IMR-90 (cell line): ENCODE measurements around the gene KRT78. TPM values are rescaled to one million over a fixed set of nuclear protein-coding genes. Genes with fewer than 3 reads are reported as not detected.

Experiments used
- ATAC-seq: fragments of 200-7000 bp; cut with Tn5 transposase; 2 replicates; pipeline ENCODE4 v1.9.1; 2020; ENCODE audit warnings: low read depth, mild to moderate bottlenecking, moderate library complexity
- BruUV-seq: library from RNA; stranded (reverse); fragments of 400-500 nt; replicated peaks from 2 replicates; lab custom pipeline; 2021; lab: Mats Ljungman, UMichigan
- CTCF ChIA-PET: fragments of 300-600 bp; formaldehyde crosslinking; extraction: SDS; loops from one replicate; lab custom pipeline; 2021; ENCODE audit warnings: antibody characterized with exemption; lab: Yijun Ruan, JAX
- POLR2A ChIA-PET: fragments of 300-600 bp; sonication (Branson Sonifier 250); formaldehyde crosslinking; loops from one replicate; lab custom pipeline; 2022; ENCODE audit warnings: antibody characterized with exemption; ENCODE audit not compliant: unreplicated experiment; lab: Charles Lee
- DNase-seq: peaks from one replicate; pipeline ENCODE4 v3.0.0; 2013
- H2AFZ ChIP-seq: replicated peaks from 2 replicates; pipeline ENCODE3; 2013; ENCODE audit warnings: low read length, mild to moderate bottlenecking; ENCODE audit not compliant: poor library complexity
- H2AK5ac ChIP-seq: 2 replicates; pipeline ENCODE4 v1.6.1; 2013; ENCODE audit warnings: low read depth, low read length, inconsistent platforms
- H2AK9ac ChIP-seq: replicated peaks from 2 replicates; pipeline ENCODE3; 2013; ENCODE audit warnings: mild to moderate bottlenecking, low read depth, low read length, moderate library complexity; ENCODE audit not compliant: poor library complexity
- H2BK120ac ChIP-seq: 2 replicates; pipeline ENCODE4 v1.6.1; 2013; ENCODE audit warnings: low read depth, low read length, inconsistent platforms
- H2BK15ac ChIP-seq: 3 replicates; pipeline ENCODE4 v1.6.1; 2013; ENCODE audit warnings: low read depth, low read length, inconsistent platforms
- H2BK20ac ChIP-seq: 2 replicates; pipeline ENCODE4 v1.6.1; 2013; ENCODE audit warnings: low read depth, mild to moderate bottlenecking, inconsistent platforms, low read length, moderate library complexity
- H2BK5ac ChIP-seq: 2 replicates; pipeline ENCODE4 v1.6.1; 2013; ENCODE audit warnings: mild to moderate bottlenecking, low read depth, low read length, inconsistent platforms; ENCODE audit not compliant: poor library complexity, severe bottlenecking
- H3K14ac ChIP-seq: replicated peaks from 2 replicates; pipeline ENCODE4 v1.6.1; 2013; ENCODE audit warnings: low read depth, low read length, inconsistent platforms
- H3K18ac ChIP-seq: 2 replicates; pipeline ENCODE4 v1.6.1; 2013; ENCODE audit warnings: low read depth, low read length, control low read depth
- H3K23ac ChIP-seq: 2 replicates; pipeline ENCODE4 v1.6.1; 2013; ENCODE audit warnings: low read depth, low read length, inconsistent platforms
- H3K27ac ChIP-seq: 2 replicates; pipeline ENCODE4 v1.5.1; 2013; ENCODE audit warnings: mild to moderate bottlenecking, control low read depth, low read length; ENCODE audit not compliant: insufficient read depth
- H3K27me3 ChIP-seq: 2 replicates; pipeline ENCODE4 v1.6.1; 2013; ENCODE audit warnings: low read length; ENCODE audit not compliant: control insufficient read depth, insufficient read depth
- H3K36me3 ChIP-seq: 2 replicates; pipeline ENCODE4 v1.6.1; 2013; ENCODE audit warnings: low read length, mixed read lengths; ENCODE audit not compliant: control insufficient read depth, insufficient read depth
- H3K4ac ChIP-seq: 2 replicates; pipeline ENCODE4 v1.6.1; 2013; ENCODE audit warnings: low read depth, low read length, inconsistent platforms
- H3K4me1 ChIP-seq: 2 replicates; pipeline ENCODE4 v1.6.1; 2013; ENCODE audit warnings: low read length, mixed read lengths; ENCODE audit not compliant: control insufficient read depth, insufficient read depth
- H3K4me2 ChIP-seq: 2 replicates; pipeline ENCODE4 v1.6.1; 2013; ENCODE audit warnings: low read depth, mild to moderate bottlenecking, control low read depth, low read length, moderate library complexity
- H3K4me3 ChIP-seq: 2 replicates; pipeline ENCODE4 v1.5.1; 2013; ENCODE audit warnings: low read depth, mild to moderate bottlenecking, control low read depth, low read length, moderate library complexity; ENCODE audit not compliant: insufficient read depth
- H3K56ac ChIP-seq: 2 replicates; pipeline ENCODE4 v1.6.1; 2013; ENCODE audit warnings: low read length, inconsistent platforms; ENCODE audit not compliant: insufficient read depth; ENCODE audit errors: extremely low read depth
- H3K79me1 ChIP-seq, 2 experiments: 2 replicates each; pipeline ENCODE4 v1.6.1; 2013; ENCODE audit warnings: low read length in 2 of 2, inconsistent platforms in 1 of 2, low read depth in 1 of 2
- H3K9ac ChIP-seq: 2 replicates; pipeline ENCODE4 v1.6.1; 2013; ENCODE audit warnings: low read depth, low read length, control low read depth
- H3K9me1 ChIP-seq: 2 replicates; pipeline ENCODE4 v1.6.1; 2013; ENCODE audit warnings: low read length, inconsistent platforms; ENCODE audit not compliant: insufficient read depth
- H3K9me3 ChIP-seq: 2 replicates; pipeline ENCODE4 v1.6.1; 2013; ENCODE audit warnings: low read length; ENCODE audit not compliant: control insufficient read depth, insufficient read depth
- H4K20me1 ChIP-seq: 2 replicates; pipeline ENCODE4 v1.6.1; 2013; ENCODE audit warnings: low read length, inconsistent platforms; ENCODE audit not compliant: insufficient read depth
- H4K5ac ChIP-seq: 2 replicates; pipeline ENCODE4 v1.6.1; 2013; ENCODE audit warnings: mild to moderate bottlenecking, low read depth, low read length, control low read depth
- H4K8ac ChIP-seq, 2 experiments: 2 replicates each; pipeline ENCODE4 v1.6.1; 2013; ENCODE audit warnings: low read depth in 2 of 2, low read length in 2 of 2, control low read depth in 1 of 2, inconsistent platforms in 1 of 2
- H4K91ac ChIP-seq: 2 replicates; pipeline ENCODE4 v1.6.1; 2013; ENCODE audit warnings: low read depth, low read length, inconsistent platforms; ENCODE audit not compliant: insufficient read depth
- BHLHE40 ChIP-seq: fragments of 150-350 bp; IDR thresholded peaks from 2 replicates; pipeline ENCODE4 v1.6.1; 2016; ENCODE audit warnings: mild to moderate bottlenecking, low read depth, low read length
- CEBPB ChIP-seq: IDR thresholded peaks from 2 replicates; pipeline ENCODE4 v1.6.1; 2012; ENCODE audit warnings: low read depth, low read length, improper control_type of control experiment
- CHD1 ChIP-seq: IDR thresholded peaks from 2 replicates; pipeline ENCODE4 v1.6.1; 2012; ENCODE audit warnings: low read depth, low read length, improper control_type of control experiment
- FOS ChIP-seq: fragments of 150-350 bp; IDR thresholded peaks from 2 replicates; pipeline ENCODE4 v1.6.1; 2016; ENCODE audit warnings: low read depth, low read length
- MAFK ChIP-seq: IDR thresholded peaks from 2 replicates; pipeline ENCODE4 v1.6.1; 2012; ENCODE audit warnings: low read depth, low read length, improper control_type of control experiment
- MAZ ChIP-seq: IDR thresholded peaks from 2 replicates; pipeline ENCODE4 v1.6.1; 2012; ENCODE audit warnings: low read depth, mild to moderate bottlenecking, low read length, improper control_type of control experiment, moderate library complexity, borderline replicate concordance
- MXI1 ChIP-seq: IDR thresholded peaks from 2 replicates; pipeline ENCODE4 v1.6.1; 2012; ENCODE audit warnings: low read depth, mild to moderate bottlenecking, low read length, moderate library complexity, borderline replicate concordance
- NFE2L2 ChIP-seq: fragments of 150-350 bp; IDR thresholded peaks from 2 replicates; pipeline ENCODE4 v1.6.1; 2016; ENCODE audit warnings: low read depth, mild to moderate bottlenecking, low read length
- POLR2A ChIP-seq: IDR thresholded peaks from 2 replicates; pipeline ENCODE4 v1.6.1; 2012; ENCODE audit warnings: mild to moderate bottlenecking, low read depth, low read length
- RAD21 ChIP-seq: IDR thresholded peaks from 2 replicates; pipeline ENCODE4 v1.6.1; 2012; ENCODE audit warnings: low read length, improper control_type of control experiment
- RFX5 ChIP-seq: IDR thresholded peaks from 2 replicates; pipeline ENCODE4 v1.8.0; 2012; ENCODE audit warnings: low read depth, mild to moderate bottlenecking, low read length, moderate library complexity
- SMC3 ChIP-seq: fragments of 150-350 bp; IDR thresholded peaks from 2 replicates; pipeline ENCODE4 v1.6.1; 2016; ENCODE audit warnings: low read depth, mild to moderate bottlenecking, antibody characterized with exemption, low read length, moderate library complexity
- WGBS, 2 experiments: methylation state at CpG; one replicate each; pipeline versions ENCODE4 v1.1.5 to v1.1.7; 2013; ENCODE audit warnings: missing lambda C conversion rate in 2 of 2; ENCODE audit not compliant: insufficient read length in 1 of 2; ENCODE audit errors: extremely low coverage in 2 of 2; 5-methylcytosine and 5-hydroxymethylcytosine counted together
- dilution Hi-C: fragments of 300-500 bp; cut with HindIII; formaldehyde crosslinking; loops from one replicate; pipeline ENCODE4 v1.14.3; 2018; ENCODE audit warnings: low sequenced_read_pairs; ENCODE audit not compliant: unreplicated experiment
- in situ Hi-C: fragments of 300-500 bp; cut with MboI; formaldehyde crosslinking; loops from 3 replicates; pipeline ENCODE4 v1.14.3; 2019; ENCODE audit warnings: low sequenced_read_pairs, inconsistent platforms, mixed read lengths
- intact Hi-C: fragments of 100-400 bp; cut with micrococcal nuclease; formaldehyde crosslinking; loops from 2 replicates; pipeline ENCODE4 v1.10.0; 2022
- polyA plus RNA-seq, 3 experiments: library from polyadenylated mRNA; depleted of rRNA; stranded (reverse); fragments of >200 nt; gene quantifications; 2 replicates each; pipeline ENCODE4 v1.2.3, GENCODE V29; 2012; ENCODE audit warnings: low replicate concordance in 1 of 3
- total RNA-seq: library from RNA; depleted of rRNA; stranded (reverse); fragments of >200 nt; gene quantifications from 2 replicates; pipeline ENCODE4 v1.2.3, GENCODE V29; 2012
- TF ChIP-seq, protein P1 (sequence below): fragments of 150-350 bp; IDR thresholded peaks from 2 replicates; pipeline ENCODE4 v1.6.1; 2017; ENCODE audit warnings: mild to moderate bottlenecking, antibody characterized with exemption, low read length, low read depth
- TF ChIP-seq, protein P2 (sequence below): fragments of 150-350 bp; IDR thresholded peaks from 2 replicates; pipeline ENCODE4 v1.6.1; 2016; ENCODE audit warnings: low read depth, mild to moderate bottlenecking, low read length, moderate library complexity, borderline replicate concordance
- TF ChIP-seq, protein P3 (sequence below): conservative IDR thresholded peaks from 2 replicates; pipeline ENCODE4 v1.5.1; 2012; ENCODE audit warnings: mild to moderate bottlenecking, low read depth, low read length, improper control_type of control experiment

Gene KRT78
- total and polyA plus RNA-seq, 2 of the 4 experiments (the other 2 are of a cell fraction) = not detected

DNA sequence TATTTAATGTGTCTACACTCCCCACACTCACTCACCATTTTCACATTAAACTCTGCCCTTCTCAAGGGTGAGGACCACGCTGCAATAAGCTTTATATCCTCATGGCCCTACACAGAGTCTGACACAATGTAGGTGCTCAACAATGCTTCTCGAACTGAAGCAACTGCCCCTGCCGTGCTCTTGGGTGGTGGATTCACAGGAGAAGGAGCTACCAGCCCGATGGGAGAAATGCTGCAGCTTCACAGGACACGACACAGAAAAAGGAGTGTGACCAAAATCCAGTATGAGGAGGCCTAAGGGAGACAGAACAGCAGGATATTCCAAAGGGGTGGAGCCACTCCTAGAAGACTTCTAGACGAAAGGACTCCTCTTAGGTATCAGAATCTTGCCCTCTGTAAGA, 46.4 kb downstream of the KRT78 start:
- no peak overlapping the region for H2BK120ac ChIP-seq
- H2AK9ac ChIP-seq = no peak overlapping the region
- H3K14ac ChIP-seq = no peak overlapping the region
- H3K18ac ChIP-seq = no peak overlapping the region
- no peak overlapping the region for H2AFZ ChIP-seq
- H2BK15ac ChIP-seq = no peak overlapping the region
- no peak overlapping the region for H2AK5ac ChIP-seq
- TF ChIP-seq RAD21 (no peak), POLR2A (no peak), BHLHE40 (no peak), CEBPB (no peak), CHD1 (no peak), FOS (no peak), MAZ (no peak), MXI1 (no peak), MAFK (no peak), NFE2L2 (no peak), SMC3 (no peak), RFX5 (no peak)
- TF ChIP-seq, protein P1, sequence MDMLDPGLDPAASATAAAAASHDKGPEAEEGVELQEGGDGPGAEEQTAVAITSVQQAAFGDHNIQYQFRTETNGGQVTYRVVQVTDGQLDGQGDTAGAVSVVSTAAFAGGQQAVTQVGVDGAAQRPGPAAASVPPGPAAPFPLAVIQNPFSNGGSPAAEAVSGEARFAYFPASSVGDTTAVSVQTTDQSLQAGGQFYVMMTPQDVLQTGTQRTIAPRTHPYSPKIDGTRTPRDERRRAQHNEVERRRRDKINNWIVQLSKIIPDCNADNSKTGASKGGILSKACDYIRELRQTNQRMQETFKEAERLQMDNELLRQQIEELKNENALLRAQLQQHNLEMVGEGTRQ = no peak
- TF ChIP-seq, protein P2, sequence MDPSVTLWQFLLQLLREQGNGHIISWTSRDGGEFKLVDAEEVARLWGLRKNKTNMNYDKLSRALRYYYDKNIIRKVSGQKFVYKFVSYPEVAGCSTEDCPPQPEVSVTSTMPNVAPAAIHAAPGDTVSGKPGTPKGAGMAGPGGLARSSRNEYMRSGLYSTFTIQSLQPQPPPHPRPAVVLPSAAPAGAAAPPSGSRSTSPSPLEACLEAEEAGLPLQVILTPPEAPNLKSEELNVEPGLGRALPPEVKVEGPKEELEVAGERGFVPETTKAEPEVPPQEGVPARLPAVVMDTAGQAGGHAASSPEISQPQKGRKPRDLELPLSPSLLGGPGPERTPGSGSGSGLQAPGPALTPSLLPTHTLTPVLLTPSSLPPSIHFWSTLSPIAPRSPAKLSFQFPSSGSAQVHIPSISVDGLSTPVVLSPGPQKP = no peak
- TF ChIP-seq, protein P3, sequence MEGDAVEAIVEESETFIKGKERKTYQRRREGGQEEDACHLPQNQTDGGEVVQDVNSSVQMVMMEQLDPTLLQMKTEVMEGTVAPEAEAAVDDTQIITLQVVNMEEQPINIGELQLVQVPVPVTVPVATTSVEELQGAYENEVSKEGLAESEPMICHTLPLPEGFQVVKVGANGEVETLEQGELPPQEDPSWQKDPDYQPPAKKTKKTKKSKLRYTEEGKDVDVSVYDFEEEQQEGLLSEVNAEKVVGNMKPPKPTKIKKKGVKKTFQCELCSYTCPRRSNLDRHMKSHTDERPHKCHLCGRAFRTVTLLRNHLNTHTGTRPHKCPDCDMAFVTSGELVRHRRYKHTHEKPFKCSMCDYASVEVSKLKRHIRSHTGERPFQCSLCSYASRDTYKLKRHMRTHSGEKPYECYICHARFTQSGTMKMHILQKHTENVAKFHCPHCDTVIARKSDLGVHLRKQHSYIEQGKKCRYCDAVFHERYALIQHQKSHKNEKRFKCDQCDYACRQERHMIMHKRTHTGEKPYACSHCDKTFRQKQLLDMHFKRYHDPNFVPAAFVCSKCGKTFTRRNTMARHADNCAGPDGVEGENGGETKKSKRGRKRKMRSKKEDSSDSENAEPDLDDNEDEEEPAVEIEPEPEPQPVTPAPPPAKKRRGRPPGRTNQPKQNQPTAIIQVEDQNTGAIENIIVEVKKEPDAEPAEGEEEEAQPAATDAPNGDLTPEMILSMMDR = no peak
- ChIA-PET CTCF (no interaction called here), POLR2A (no interaction called here)
- H3K9ac ChIP-seq = no peak overlapping the region
- DNase-seq = no peak
- WGBS, 2 experiments = 18% methylated on average over 2 of the region's 6 CpGs; no CpG with 5 or more reads in 1 of the 2 experiments
- no peaks in the 10 kb centered on the region; the same call in 1 of the 2 replicates for H4K20me1 ChIP-seq
- H3K9me1 ChIP-seq = peaks cover 3% of the 10 kb centered on the region; the same call in 1 of the 2 replicates
- H3K56ac ChIP-seq = no peak overlapping the region
- no peak overlapping the region for H3K4ac ChIP-seq
- intact Hi-C loops = no loop called here
- H3K23ac ChIP-seq = no peak overlapping the region
- H3K27me3 ChIP-seq = peaks cover 21% of the 10 kb centered on the region
- H3K9me3 ChIP-seq = no peaks in the 10 kb centered on the region
- H3K4me1 ChIP-seq = no peaks in the 10 kb centered on the region
- no peak overlapping the region for H4K91ac ChIP-seq
- H4K8ac ChIP-seq = no peak overlapping the region
- in situ Hi-C loops = no loop called here
- H2BK5ac ChIP-seq = no peak overlapping the region
- no peak overlapping the region for H3K4me2 ChIP-seq
- H3K27ac ChIP-seq = no peak overlapping the region
- H4K5ac ChIP-seq = no peak overlapping the region
- no peak for ATAC-seq
- H2BK20ac ChIP-seq = no peak overlapping the region
- dilution Hi-C loops = no loop called here
- H3K36me3 ChIP-seq = no peaks in the 10 kb centered on the region
- H3K4me3 ChIP-seq = no peak overlapping the region
- BruUV-seq = no TSS peak
- no peaks in the 10 kb centered on the region for H3K79me1 ChIP-seq
